SW480 (cell line): Measurements from ENCODE around the gene TPSAB1.
"Not testable (repeated sequence)": the region's sequence is repeated elsewhere in the genome, so short reads cannot be mapped to it uniquely, and the experiment has no call there.

Source experiments
- DNase-seq: peaks from one replicate; pipeline ENCODE4 v3.0.0-alpha.2; 2016; ENCODE audit warnings: low spot score

The TPSAB1 gene

DNA sequence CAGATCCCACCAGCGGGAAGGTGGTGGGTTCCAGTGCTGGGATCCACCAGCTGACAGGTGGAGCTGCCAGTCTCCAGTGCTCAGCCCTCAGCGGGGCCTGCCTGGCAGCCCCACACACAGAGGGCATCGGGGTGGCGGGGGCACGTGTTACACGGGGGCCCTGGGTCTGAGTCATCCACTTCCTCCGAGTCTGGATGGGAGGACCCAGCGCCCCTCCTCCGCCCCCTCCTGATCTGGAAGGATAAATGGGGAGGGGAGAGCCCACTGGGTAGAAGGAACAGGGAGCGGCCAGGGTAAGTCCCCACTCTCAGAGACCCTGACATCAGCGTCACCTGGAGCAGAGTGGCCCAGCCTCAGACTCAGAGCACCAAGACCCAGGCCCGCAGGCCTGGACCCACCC is at the start of gene TPSAB1:
Gene TPSAB1, plus strand, starts transcription at position 270 of the 400 bp plus-strand sequence. CDS start 234 bp downstream, outside the sequence.
- not testable (repeated sequence) for DNase-seq

DNA sequence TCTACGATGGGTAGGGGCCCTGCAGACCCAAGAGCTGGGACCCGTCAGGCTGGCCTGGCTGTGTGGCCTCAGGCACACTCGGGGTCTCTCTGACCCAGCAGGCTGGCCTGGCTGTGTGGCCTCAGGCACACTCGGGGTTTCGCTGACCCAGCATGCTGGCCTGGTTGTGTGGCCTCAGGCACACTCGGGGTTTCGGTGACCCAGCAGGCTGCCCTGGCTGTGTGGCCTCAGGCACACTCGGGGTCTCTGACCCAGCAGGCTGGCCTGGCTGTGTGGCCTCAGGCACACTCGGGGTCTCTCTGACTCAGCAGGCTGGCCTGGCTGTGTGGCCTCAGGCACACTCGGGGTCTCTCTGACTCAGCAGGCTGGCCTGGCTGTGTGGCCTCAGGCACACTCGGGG is 49.7 kb upstream of the TPSAB1 start:
- not testable (repeated sequence) for DNase-seq

DNA sequence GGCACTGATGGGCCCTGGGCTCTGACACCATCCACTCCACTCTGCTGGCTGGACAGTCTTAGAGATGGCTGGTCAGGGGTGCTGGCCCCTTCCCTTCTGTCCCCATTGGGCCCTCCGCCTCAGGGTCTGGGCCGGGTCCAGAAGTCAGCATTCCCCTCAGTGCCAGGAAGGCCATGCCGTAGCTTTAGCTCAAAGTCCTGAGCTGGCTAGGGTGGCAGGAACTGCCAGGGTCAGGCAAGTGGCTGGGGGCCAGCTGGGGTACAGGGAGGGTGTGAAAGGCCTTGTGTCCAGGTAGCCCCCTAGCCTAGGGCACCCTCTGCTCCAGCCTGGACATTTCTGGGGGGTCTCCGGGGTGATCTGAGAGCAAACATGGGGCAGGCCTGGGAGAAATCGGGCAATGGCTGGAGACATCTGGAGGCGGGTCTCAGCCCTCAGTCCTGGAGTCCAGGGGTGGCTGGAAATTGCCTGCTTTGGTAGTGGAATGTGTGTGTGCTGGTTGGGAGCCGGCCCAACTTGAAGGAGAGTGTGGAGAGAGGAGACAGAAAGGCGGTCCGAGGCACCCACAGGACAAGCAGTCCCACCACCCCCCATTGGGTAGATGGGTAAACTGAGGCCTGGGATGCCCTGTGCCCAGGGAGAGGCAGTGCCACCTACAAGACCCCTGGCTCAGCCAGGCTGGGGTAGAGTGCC is 48.0 kb upstream of the TPSAB1 start:
- DNase-seq: no peak

DNA sequence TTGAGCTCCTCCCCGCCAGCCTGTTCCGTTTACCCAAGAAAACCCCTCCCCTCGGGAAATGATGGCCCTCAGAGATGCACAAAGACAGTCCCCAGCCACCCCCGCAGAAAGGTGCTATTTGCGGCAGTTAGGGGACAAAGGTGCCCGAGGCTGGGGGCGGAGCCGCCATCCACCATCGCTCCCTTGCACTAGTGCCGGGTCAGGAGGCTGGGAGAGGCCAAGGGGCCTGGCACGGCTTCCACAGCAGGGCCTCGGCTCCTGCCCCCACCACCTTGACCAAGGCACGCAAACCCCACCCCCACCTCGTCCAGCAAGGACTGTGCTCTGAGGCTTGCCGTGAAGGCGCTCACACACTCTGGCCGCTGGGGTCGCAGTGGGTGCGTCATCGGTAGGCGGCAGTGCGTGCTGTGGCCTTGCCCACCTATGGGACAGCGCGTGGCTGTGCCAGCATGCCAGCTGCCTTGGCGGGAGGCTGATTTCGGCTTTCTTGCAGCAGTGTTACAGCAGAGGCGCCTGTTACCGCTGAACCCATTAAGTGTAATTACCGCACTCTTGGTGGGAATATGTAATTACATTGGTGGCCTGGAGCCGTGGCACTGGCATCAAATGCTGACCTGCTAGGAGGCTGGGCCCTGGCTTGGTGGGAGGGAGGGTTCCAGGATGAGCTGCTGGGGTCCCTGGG is 47.2 kb upstream of the TPSAB1 start:
- DNase-seq: peak; percentile 83

DNA sequence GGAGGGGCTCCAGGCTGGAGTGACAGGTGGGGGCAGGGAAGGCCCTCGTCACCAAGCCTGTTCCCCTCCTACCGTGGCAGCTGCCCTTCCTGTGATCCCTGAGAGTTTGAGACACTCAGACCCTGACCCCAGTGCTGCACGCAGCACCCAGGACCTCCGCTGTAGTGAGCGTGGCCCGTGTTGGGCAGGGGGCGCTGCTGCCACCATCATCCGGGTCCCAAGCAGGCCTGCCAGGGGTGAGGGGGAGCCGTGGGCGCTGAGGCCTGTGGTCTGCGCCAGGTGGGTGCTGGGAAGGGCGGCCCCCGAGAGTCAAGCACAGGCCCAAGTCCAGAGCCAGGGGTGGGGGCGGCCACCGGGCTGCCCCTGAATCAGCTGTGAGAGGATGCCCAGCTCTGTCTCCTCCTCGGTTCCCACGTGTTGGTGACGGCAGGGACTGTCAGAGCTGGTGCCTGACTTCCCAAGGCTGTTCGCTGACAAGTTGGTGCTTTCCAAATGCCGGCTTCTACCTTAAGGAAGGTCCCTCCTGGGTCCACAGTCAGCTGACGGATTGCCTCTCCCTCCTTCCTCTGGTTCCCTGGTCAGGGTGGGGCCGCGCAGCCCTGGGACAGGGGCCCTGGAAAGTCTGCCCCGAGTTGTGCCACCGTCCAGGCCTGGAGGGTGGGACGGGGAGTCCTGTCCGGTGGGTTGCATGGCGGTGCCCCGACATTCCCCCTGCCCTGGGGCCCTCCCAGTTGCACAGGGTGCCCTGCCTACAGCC is 46.5 kb upstream of the TPSAB1 start:
- DNase-seq: no peak

DNA sequence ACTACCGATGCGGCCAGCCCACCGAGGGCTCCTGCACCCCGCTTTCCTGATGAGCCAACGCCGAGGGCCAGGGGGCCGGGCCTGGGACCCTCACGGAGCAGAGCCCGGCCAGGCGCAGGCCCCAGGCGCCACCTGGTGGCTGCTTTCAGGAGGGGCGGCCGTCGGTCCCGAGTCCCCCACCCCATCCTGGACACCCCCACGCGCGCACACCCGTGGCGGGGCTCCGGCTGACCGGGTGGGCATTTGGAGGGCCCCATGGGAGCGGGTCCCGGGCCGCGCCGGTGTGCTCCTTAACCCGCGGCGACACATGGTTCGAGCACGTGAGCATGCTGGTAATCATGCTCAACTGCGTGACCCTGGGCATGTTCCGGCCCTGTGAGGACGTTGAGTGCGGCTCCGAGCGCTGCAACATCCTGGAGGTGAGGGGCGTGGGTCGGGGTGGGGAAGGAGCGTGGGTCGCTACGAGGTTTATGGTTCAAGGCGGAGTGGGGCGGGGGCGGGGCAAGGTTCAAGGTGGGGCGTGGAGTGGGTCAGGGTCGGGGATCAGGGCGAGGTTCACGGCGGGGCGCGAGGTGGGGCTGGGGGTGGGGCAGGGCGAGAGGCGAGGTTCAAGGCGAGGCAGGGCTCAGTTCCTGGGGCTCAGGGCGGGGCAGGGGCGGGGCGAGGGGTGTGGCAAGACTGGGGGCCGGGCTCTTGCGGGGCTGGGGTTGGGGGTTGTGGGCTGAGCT is 45.7 kb upstream of the TPSAB1 start:
- no peak for DNase-seq

DNA sequence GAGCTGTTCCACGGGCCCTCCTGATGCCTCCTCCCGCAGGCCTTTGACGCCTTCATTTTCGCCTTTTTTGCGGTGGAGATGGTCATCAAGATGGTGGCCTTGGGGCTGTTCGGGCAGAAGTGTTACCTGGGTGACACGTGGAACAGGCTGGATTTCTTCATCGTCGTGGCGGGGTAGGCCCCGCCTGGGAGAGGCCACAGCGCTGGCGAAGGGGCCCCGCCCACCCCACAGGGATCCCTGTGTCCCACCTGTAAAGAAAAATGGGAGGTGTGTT is 45.2 kb upstream of the TPSAB1 start:
- no peak for DNase-seq

DNA sequence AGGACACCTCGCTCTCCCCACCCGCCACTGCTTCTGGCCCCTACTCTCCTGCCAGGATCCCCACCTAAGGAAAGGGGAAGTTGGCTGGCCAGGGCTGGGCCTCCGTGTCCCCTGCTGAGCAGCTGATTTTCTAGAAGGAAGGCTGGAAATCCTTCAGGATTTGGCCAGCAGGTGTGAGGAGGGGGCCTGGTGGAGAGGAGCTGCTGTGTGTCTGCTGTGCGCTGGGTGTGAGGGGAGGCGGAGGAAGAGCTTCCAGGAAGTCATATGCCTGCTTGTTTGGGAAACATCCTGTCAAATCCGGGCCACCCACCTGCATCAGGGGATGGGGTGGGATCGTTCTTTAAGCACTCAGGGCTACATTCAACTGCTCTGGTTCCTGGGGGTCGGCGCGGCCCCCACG is 44.0 kb upstream of the TPSAB1 start:
- no peak for DNase-seq

DNA sequence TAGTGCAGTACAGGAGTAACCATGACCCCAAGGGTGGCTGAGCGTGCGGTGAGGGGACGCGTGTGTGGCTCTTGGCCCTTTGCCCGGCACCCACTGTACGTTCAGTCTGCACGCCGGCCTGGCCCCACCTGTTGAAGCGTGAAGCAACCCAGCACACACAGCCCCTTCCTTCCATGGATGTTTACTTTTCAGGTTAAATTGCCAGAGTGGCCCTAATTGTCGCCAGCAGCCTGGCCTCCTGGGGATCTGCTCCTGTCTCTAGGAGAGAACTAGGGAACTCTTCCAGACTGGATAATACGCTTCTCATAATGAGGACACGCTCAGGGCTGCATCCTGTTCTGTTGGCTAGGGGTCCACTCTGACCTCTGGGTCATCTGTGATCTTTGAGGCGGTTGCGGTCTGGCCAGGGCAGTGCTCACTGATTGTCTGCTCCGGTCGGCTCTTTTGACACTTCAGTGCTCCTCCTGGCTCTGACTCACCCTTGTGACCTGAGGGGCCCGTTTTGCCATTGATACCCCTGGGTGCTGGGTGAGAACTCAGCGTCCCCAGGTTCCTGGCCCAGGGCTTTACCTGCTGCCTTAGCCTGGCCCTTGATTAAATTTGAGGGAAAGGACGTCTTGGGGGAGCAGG is 43.2 kb upstream of the TPSAB1 start:
- no peak for DNase-seq

DNA sequence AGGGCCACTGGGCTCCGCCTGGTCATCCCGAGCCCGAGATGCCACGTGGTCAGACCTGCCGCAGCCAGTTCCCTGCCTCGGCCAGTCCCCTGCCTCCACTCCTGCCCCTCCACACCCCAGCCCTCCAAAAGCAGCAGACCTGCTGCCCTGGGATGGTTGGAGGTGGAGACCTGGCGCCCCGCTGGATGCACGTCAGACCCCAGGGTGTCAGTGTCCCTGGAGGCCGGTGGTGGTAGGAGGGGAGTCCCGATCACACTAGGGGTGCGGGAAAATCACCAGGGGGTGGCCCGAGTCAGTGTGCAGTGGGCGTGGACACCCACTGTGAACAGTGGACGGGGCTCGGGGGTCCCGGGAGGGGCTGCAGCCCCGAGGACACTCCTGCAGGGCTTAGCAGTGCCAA is 42.3 kb upstream of the TPSAB1 start:
- no peak for DNase-seq

DNA sequence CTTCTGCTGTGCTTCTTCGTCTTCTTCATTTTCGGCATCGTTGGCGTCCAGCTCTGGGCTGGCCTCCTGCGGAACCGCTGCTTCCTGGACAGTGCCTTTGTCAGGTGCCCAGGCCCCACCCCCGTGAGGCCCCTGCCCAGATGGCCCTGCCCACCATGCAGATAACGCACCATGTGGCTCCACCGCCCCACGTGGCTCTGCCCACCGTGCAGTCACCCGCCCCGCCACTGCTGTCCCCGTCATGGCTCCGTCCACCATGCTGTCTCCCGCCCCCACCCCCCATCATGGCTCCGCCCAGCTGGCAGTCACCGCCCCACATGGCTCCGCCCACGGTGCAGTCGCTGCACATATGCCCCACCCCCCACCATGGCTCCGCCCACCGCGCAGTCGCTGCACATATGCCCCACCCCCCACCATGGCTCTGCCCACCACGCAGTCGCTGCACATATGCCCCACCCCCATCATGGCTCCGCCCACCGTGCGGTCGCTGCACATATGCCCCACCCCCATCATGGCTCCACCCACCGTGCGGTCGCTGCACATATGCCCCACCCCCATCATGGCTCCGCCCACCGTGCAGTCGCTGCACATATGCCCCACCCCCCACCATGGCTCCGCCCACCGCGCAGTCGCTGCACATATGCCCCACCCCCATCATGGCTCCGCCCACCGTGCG is 41.7 kb upstream of the TPSAB1 start:
- DNase-seq: not testable (repeated sequence)

DNA sequence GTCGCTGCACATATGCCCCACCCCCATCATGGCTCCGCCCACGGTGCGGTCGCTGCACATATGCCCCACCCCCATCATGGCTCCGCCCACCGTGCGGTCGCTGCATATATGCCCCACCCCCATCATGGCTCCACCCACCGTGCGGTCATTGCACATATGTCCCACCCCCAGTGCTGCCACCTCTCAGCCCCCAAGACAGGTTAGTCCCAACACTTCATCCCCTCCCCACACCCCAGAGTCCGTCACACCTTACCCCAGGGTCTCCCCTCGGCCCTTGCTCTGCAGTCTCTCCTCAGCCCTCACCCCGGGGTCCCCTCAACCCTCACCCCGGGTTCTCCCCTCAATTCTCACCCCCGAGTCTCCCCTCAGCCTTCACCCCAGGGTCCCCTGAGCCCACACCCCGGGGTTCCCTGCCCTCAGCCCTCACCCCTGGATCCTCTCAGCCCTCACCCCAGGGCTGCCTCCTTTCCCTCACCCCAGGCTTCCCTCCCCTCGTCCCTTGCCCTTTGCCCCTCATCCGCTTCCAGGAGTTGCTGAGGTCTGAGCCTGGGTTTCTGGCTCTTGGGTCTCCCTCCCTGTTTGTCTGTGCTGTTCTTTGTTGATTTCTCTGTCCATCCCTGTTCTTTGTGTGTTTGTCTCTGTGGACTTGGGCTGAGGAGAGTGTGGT is 41.0 kb upstream of the TPSAB1 start:
- DNase-seq: no peak

DNA sequence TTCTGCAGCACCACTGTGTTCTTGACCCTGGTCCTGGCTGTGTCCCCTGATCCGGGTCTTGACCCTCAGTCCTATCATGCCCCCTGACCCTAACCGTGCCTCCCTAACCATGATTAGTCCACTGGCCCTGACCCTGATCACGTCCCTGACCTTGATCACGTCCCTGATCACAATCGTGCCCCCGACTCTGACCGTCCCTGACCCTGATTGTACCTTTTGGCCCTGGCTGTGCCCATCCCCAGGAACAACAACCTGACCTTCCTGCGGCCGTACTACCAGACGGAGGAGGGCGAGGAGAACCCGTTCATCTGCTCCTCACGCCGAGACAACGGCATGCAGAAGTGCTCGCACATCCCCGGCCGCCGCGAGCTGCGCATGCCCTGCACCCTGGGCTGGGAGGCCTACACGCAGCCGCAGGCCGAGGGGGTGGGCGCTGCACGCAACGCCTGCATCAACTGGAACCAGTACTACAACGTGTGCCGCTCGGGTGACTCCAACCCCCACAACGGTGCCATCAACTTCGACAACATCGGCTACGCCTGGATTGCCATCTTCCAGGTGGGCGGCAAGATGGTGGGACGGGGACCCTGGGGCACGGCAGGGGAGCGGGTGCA is 40.4 kb upstream of the TPSAB1 start:
- DNase-seq: no peak

DNA sequence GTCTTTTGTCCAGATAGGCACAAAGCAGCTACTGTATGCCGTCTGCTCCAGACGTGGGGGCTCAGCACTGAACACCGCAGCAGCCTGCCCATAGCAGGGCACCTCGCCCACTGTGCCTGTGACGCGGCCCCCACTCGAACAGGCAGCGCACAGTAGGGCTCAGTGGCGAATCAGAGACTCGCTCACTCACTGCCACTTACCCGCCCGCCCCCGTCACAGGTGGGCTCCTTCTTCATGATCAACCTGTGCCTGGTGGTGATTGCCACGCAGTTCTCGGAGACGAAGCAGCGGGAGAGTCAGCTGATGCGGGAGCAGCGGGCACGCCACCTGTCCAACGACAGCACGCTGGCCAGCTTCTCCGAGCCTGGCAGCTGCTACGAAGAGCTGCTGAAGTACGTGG is 39.1 kb upstream of the TPSAB1 start:
- DNase-seq: no peak

DNA sequence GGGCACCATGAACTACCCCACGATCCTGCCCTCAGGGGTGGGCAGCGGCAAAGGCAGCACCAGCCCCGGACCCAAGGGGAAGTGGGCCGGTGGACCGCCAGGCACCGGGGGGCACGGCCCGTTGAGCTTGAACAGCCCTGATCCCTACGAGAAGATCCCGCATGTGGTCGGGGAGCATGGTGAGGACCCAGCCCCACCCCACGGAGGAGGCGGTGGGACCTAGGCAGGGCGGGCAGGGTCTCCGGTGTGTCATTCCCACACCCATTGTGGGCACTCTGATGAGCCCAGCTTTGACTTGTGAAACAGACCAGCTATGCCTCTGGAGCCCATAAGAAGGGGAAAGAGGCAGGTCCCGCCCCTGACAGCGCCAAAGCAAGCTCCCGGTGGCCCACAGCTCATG is 38.2 kb upstream of the TPSAB1 start:
- DNase-seq: no peak

DNA sequence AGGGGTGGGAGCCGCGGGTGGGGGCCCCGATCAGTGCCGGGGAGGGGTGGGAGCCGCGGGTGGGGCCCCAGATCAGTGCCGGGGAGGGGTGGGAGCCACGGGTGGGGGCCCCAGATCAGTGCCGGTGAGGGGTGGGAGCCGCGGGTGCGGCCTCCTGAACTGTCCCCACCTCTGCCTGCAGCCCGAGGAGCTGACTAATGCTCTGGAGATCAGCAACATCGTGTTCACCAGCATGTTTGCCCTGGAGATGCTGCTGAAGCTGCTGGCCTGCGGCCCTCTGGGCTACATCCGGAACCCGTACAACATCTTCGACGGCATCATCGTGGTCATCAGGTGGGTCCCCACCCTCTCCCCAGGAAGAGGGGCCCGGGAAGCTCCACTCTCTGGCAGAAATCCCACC is 35.6 kb upstream of the TPSAB1 start:
- no peak for DNase-seq

DNA sequence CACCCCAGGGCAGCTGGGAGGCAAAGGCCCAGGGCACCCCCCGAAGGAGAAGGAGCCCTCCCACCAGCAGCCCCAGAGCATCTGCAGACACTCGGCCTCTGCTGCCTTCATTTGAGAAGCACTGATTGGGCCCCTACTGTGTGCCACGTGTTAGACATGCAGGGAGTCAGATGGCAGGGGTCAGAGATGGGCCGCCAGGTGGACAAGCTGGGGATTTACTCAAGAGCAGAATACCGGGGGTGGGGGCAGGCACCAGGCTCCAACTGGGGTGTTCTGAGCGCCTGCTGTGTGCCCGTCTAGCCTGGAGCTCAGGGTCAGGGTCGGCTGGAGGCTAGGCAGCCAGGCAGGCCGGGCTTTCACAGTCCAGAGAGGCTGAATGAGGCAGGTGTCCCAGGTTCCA is 34.2 kb upstream of the TPSAB1 start:
- DNase-seq: no peak

DNA sequence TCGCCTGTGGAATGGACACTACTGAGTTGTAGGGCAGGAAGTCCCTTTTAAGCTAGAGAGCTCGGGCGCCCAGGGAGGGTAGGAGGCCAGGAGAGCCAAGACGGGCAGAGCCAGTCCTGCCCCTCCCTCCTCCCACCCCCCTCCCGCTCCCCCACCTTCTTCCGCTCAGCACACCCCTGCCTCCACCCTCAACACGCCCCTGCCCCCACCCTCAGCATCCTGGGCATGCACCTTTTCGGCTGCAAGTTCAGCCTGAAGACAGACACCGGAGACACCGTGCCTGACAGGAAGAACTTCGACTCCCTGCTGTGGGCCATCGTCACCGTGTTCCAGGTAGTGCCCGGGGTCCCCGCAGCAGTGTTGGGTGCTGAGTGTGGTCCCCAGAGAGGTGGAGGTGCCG is 33.7 kb upstream of the TPSAB1 start:
- no peak for DNase-seq

DNA sequence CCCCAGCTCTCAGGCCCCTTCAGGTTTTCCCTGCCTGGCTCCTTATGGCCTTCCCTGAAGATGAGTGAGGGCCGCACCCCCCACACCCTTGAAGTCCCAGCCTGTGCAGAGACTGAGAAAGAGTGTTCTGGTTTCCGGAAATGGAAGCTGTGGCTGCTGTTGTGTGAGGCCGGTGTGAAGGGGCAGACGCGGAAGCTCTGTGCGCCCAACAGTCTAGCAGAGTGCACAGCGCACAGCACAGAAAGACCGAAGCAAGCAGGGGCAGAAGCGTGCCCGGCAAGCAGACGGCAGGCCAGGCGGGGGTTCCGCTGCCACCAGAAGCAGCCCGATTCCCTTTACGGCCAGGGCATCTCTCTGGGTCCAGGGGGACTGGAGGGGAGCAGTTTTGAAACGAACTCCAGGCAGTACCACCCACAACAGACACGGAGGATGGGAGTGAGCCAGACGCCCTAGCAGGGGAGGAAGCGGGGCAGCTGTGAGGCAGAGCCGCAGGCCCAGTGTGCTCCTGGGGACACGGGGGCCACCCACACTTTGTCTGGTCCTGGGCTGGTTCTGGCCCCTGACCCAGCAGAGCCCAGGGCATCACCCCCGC is 32.2 kb upstream of the TPSAB1 start:
- no peak for DNase-seq

DNA sequence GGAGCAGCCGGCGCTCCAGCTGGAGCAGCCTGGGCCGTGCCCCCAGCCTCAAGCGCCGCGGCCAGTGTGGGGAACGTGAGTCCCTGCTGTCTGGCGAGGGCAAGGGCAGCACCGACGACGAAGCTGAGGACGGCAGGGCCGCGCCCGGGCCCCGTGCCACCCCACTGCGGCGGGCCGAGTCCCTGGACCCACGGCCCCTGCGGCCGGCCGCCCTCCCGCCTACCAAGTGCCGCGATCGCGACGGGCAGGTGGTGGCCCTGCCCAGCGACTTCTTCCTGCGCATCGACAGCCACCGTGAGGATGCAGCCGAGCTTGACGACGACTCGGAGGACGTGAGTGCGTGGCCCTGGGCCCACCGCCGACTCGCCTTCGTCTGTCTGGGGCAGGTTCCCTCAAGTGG is 31.4 kb upstream of the TPSAB1 start:
- no peak for DNase-seq
